NAMALWA (cell line): ENCODE measurements around the gene IL2RA.
A peak's percentile ranks its signal among the peaks of the same experiment; 100 is the strongest.
"Not testable (repeated sequence)": the region's sequence is repeated elsewhere in the genome, so short reads cannot be mapped to it uniquely, and the experiment has no call there.

Experiments
- DNase-seq: peaks from one replicate; pipeline ENCODE4 v3.0.0-alpha.2; 2015; ENCODE audit warnings: low spot score

IL2RA gene

GRCh38 chr10:6062101-6062771 lies at the start of gene IL2RA:
Gene IL2RA, minus strand, starts transcription at chr10:6062367. Its CDS starts 216 bp downstream, at chr10:6062151.
- DNase-seq = peak; percentile 25

GRCh38 chr10:6110136-6110535 lies 48.0 kb upstream of the IL2RA start:
- no peak for DNase-seq

- no peak for DNase-seq
These were observed 47.2 kb upstream of the IL2RA start for GRCh38 chr10:6109444-6109775.

- peak; percentile 78 for DNase-seq
These were observed 46.7 kb upstream of the IL2RA start for GRCh38 chr10:6108631-6109443.

GRCh38 chr10:6108072-6108471 lies 45.9 kb upstream of the IL2RA start:
- no peak for DNase-seq

- DNase-seq = not testable (repeated sequence)
These were observed 45.4 kb upstream of the IL2RA start for GRCh38 chr10:6107616-6108015.

- DNase-seq = no peak
These were observed 41.4 kb upstream of the IL2RA start for GRCh38 chr10:6103591-6103990.

GRCh38 chr10:6102128-6102527 lies 40.0 kb upstream of the IL2RA start:
- no peak for DNase-seq

GRCh38 chr10:6101181-6101580 lies 39.0 kb upstream of the IL2RA start:
- DNase-seq = peak; percentile 30

GRCh38 chr10:6100370-6100769 lies 38.2 kb upstream of the IL2RA start:
- no peak for DNase-seq

- no peak for DNase-seq
These were observed 36.0 kb upstream of the IL2RA start for GRCh38 chr10:6098156-6098555.

- no peak for DNase-seq
These were observed 34.9 kb upstream of the IL2RA start for GRCh38 chr10:6097063-6097462.

GRCh38 chr10:6095810-6096570 lies 33.8 kb upstream of the IL2RA start:
- no peak for DNase-seq

- no peak for DNase-seq
These were observed 30.6 kb upstream of the IL2RA start for GRCh38 chr10:6092731-6093130.

GRCh38 chr10:6091630-6092029 lies 29.5 kb upstream of the IL2RA start:
- DNase-seq = no peak

GRCh38 chr10:6089334-6090219 lies 27.4 kb upstream of the IL2RA start:
- DNase-seq = peak; percentile 59

- DNase-seq = peak; percentile 97
These were observed 26.7 kb upstream of the IL2RA start, which contains the start of gene RBM17 for GRCh38 chr10:6088721-6089333. Gene RBM17, plus strand, starts transcription at chr10:6089034. Its CDS starts 8,032 bp downstream, at chr10:6097066.

GRCh38 chr10:6086375-6087233 lies 24.4 kb upstream of the IL2RA start:
- DNase-seq = peak; percentile 98

GRCh38 chr10:6083523-6084475 lies 21.6 kb upstream of the IL2RA start:
- no peak for DNase-seq
